ENCODE data around the gene FRMPD1.

FRMPD1 gene

DNA sequence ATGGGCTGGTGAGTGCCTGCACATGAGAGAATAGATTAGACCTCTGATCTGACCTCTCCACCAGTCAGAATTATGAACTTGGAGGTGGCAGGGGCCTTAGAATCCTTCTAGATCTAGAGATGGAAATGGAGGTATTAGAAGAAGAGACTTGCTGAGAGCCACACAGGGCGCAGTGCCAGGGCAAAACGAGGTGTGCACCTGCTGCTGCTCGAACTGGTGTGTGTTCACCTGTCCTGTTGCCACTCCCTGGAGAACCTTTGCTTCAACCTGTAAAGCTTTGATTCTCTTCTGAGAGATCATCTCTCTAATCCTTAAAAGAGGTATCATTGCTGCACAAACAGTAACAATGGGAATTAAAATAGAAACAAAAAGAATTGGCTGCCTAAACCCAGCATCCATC is 24.9 kb downstream of the FRMPD1 start:
- DNase-seq, result no peak
- Histone ChIP-seq H3K9me3 (ENCODE audit: control insufficient read depth, low read length) (no peaks in the 10 kb centered on the region), H3K27me3 (replicated peaks; ENCODE audit: control insufficient read depth, insufficient read depth, low read length, poor library complexity, severe bottlenecking) (no peaks in the 10 kb centered on the region), H3K4me3 (ENCODE audit: insufficient read depth, low read depth, low read length, poor library complexity, severe bottlenecking) (no peak overlapping the region), H3K27ac (ENCODE audit: insufficient read depth, low read length, poor library complexity, severe bottlenecking) (no peak overlapping the region), H3K4me1 (ENCODE audit: control insufficient read depth, insufficient read depth, low read length, poor library complexity, severe bottlenecking) (no peaks in the 10 kb centered on the region), H3K36me3 (ENCODE audit: control insufficient read depth, insufficient read depth, low read length) (no peaks in the 10 kb centered on the region)

DNA sequence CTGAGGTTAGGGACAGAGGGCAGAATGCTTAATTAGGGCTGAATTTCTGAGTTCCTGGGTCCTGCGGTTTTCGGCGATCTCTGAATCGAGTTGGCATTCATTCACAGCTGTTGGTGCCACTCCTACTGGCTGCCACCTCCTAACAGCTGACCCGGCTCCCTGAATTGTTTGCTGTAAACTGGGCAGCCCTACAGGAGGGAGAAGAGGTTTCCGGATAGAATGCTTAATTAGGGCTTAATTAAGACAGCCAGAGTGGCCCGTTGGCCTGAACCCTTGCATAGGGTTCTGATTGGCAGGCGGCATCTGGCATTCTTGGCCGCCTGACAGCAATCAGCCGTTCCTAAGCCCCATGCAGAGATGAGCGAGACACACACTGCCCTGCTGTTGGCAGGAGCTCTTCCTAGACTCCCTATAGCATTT is 25.7 kb downstream of the FRMPD1 start:
- no peaks in the 10 kb centered on the region for H3K27me3 ChIP-seq (replicated peaks; ENCODE audit: control insufficient read depth, insufficient read depth, low read length, poor library complexity, severe bottlenecking)
- H3K4me3 ChIP-seq (ENCODE audit: insufficient read depth, low read depth, low read length, poor library complexity, severe bottlenecking), result no peak overlapping the region
- no peak overlapping the region for H3K27ac ChIP-seq (ENCODE audit: insufficient read depth, low read length, poor library complexity, severe bottlenecking)
- H3K4me1 ChIP-seq (ENCODE audit: control insufficient read depth, insufficient read depth, low read length, poor library complexity, severe bottlenecking), result no peaks in the 10 kb centered on the region
- no peak for DNase-seq
- H3K36me3 ChIP-seq (ENCODE audit: control insufficient read depth, insufficient read depth, low read length), result no peaks in the 10 kb centered on the region
- no peaks in the 10 kb centered on the region for H3K9me3 ChIP-seq (ENCODE audit: control insufficient read depth, low read length)

GRCh38 chr9:37677435-37677834 is 26.7 kb downstream of the FRMPD1 start:
- Histone ChIP-seq H3K27me3 (replicated peaks; ENCODE audit: control insufficient read depth, insufficient read depth, low read length, poor library complexity, severe bottlenecking) (no peaks in the 10 kb centered on the region), H3K27ac (ENCODE audit: insufficient read depth, low read length, poor library complexity, severe bottlenecking) (no peak overlapping the region), H3K4me3 (ENCODE audit: insufficient read depth, low read depth, low read length, poor library complexity, severe bottlenecking) (no peak overlapping the region), H3K4me1 (ENCODE audit: control insufficient read depth, insufficient read depth, low read length, poor library complexity, severe bottlenecking) (no peaks in the 10 kb centered on the region), H3K9me3 (ENCODE audit: control insufficient read depth, low read length) (no peaks in the 10 kb centered on the region), H3K36me3 (ENCODE audit: control insufficient read depth, insufficient read depth, low read length) (no peaks in the 10 kb centered on the region)
- no peak for DNase-seq

DNA sequence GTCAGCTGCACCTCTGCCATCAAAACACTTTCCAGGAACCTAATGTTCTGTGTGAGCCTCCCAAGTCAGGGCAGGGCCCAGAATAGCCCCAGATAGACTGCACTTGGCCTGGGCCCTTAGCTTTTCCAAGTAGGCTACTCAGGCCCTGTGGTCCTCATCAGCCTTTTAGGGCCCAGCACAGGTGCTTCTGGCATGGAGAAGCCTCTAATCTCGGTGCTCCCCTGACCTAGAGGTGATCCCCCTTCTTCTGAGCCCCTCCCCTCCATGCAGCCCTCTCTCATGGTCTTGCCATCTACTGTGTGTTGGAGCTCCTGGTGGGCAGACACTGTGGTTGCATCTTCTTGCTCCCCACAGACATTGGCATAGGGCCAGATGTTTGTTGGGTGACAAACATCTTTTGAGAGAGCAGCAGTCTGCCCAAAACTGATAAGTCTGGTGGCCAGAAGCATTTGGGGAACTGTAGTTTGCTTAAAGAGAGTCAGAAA is 28.1 kb downstream of the FRMPD1 start:
- Histone ChIP-seq H3K27me3 (replicated peaks; ENCODE audit: control insufficient read depth, insufficient read depth, low read length, poor library complexity, severe bottlenecking) (no peaks in the 10 kb centered on the region), H3K9me3 (ENCODE audit: control insufficient read depth, low read length) (no peaks in the 10 kb centered on the region), H3K4me1 (ENCODE audit: control insufficient read depth, insufficient read depth, low read length, poor library complexity, severe bottlenecking) (no peaks in the 10 kb centered on the region), H3K27ac (ENCODE audit: insufficient read depth, low read length, poor library complexity, severe bottlenecking) (no peak overlapping the region), H3K36me3 (ENCODE audit: control insufficient read depth, insufficient read depth, low read length) (no peaks in the 10 kb centered on the region), H3K4me3 (ENCODE audit: insufficient read depth, low read depth, low read length, poor library complexity, severe bottlenecking) (no peak overlapping the region)
- DNase-seq, result no peak

GRCh38 chr9:37679649-37680402 is 29.1 kb downstream of the FRMPD1 start:
- Histone ChIP-seq H3K9me3 (ENCODE audit: control insufficient read depth, low read length) (no peaks in the 10 kb centered on the region), H3K27me3 (replicated peaks; ENCODE audit: control insufficient read depth, insufficient read depth, low read length, poor library complexity, severe bottlenecking) (no peaks in the 10 kb centered on the region), H3K4me1 (ENCODE audit: control insufficient read depth, insufficient read depth, low read length, poor library complexity, severe bottlenecking) (no peaks in the 10 kb centered on the region), H3K27ac (ENCODE audit: insufficient read depth, low read length, poor library complexity, severe bottlenecking) (no peak overlapping the region), H3K36me3 (ENCODE audit: control insufficient read depth, insufficient read depth, low read length) (no peaks in the 10 kb centered on the region), H3K4me3 (ENCODE audit: insufficient read depth, low read depth, low read length, poor library complexity, severe bottlenecking) (no peak overlapping the region)
- no peak for DNase-seq

GRCh38 chr9:37682951-37683350 is 32.2 kb downstream of the FRMPD1 start:
- Histone ChIP-seq H3K27me3 (replicated peaks; ENCODE audit: control insufficient read depth, insufficient read depth, low read length, poor library complexity, severe bottlenecking) (no peaks in the 10 kb centered on the region), H3K4me3 (ENCODE audit: insufficient read depth, low read depth, low read length, poor library complexity, severe bottlenecking) (no peak overlapping the region), H3K36me3 (ENCODE audit: control insufficient read depth, insufficient read depth, low read length) (no peaks in the 10 kb centered on the region), H3K9me3 (ENCODE audit: control insufficient read depth, low read length) (no peaks in the 10 kb centered on the region), H3K27ac (ENCODE audit: insufficient read depth, low read length, poor library complexity, severe bottlenecking) (no peak overlapping the region), H3K4me1 (ENCODE audit: control insufficient read depth, insufficient read depth, low read length, poor library complexity, severe bottlenecking) (no peaks in the 10 kb centered on the region)
- no peak for DNase-seq

- Histone ChIP-seq H3K27me3 (replicated peaks; ENCODE audit: control insufficient read depth, insufficient read depth, low read length, poor library complexity, severe bottlenecking) (no peaks in the 10 kb centered on the region), H3K36me3 (ENCODE audit: control insufficient read depth, insufficient read depth, low read length) (no peaks in the 10 kb centered on the region), H3K4me1 (ENCODE audit: control insufficient read depth, insufficient read depth, low read length, poor library complexity, severe bottlenecking) (no peaks in the 10 kb centered on the region), H3K4me3 (ENCODE audit: insufficient read depth, low read depth, low read length, poor library complexity, severe bottlenecking) (no peak overlapping the region), H3K27ac (ENCODE audit: insufficient read depth, low read length, poor library complexity, severe bottlenecking) (no peak overlapping the region), H3K9me3 (ENCODE audit: control insufficient read depth, low read length) (no peaks in the 10 kb centered on the region)
- DNase-seq, result no peak
Observed at GRCh38 chr9:37683531-37684371, 33.0 kb downstream of the FRMPD1 start.

GRCh38 chr9:37692622-37693221 is 42.0 kb downstream of the FRMPD1 start:
- peaks cover 5% of the 10 kb centered on the region for H3K27me3 ChIP-seq (replicated peaks; ENCODE audit: control insufficient read depth, insufficient read depth, low read length, poor library complexity, severe bottlenecking)
- no peaks in the 10 kb centered on the region for H3K4me1 ChIP-seq (ENCODE audit: control insufficient read depth, insufficient read depth, low read length, poor library complexity, severe bottlenecking)
- H3K4me3 ChIP-seq (ENCODE audit: insufficient read depth, low read depth, low read length, poor library complexity, severe bottlenecking), result no peak overlapping the region
- H3K27ac ChIP-seq (ENCODE audit: insufficient read depth, low read length, poor library complexity, severe bottlenecking), result no peak overlapping the region
- DNase-seq, result no peak
- H3K36me3 ChIP-seq (ENCODE audit: control insufficient read depth, insufficient read depth, low read length), result no peaks in the 10 kb centered on the region
- no peaks in the 10 kb centered on the region for H3K9me3 ChIP-seq (ENCODE audit: control insufficient read depth, low read length)

GRCh38 chr9:37693260-37693659 is 42.5 kb downstream of the FRMPD1 start:
- Histone ChIP-seq H3K4me3 (ENCODE audit: insufficient read depth, low read depth, low read length, poor library complexity, severe bottlenecking) (no peak overlapping the region), H3K27me3 (replicated peaks; ENCODE audit: control insufficient read depth, insufficient read depth, low read length, poor library complexity, severe bottlenecking) (peaks cover 5% of the 10 kb centered on the region), H3K36me3 (ENCODE audit: control insufficient read depth, insufficient read depth, low read length) (no peaks in the 10 kb centered on the region), H3K27ac (ENCODE audit: insufficient read depth, low read length, poor library complexity, severe bottlenecking) (no peak overlapping the region), H3K9me3 (ENCODE audit: control insufficient read depth, low read length) (no peaks in the 10 kb centered on the region), H3K4me1 (ENCODE audit: control insufficient read depth, insufficient read depth, low read length, poor library complexity, severe bottlenecking) (no peaks in the 10 kb centered on the region)
- no peak for DNase-seq

DNA sequence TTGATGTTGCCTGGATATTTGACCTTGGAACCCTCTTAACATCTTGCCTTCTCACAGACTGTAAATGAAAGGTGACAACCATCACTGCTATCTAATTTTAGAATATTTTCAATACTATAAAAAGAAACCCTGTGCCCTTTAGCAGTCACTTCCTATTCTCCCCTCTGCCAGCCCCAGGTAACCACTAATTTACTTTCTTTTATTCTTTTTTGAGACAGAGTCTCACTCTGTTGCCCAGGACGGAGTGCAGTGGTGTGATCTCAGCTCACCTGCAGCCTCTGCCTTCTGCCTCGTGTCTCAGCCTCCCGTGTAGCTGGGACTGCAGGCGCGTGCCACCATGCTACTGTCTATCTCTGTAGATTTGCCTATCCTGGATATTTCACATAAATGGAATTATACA is 43.6 kb downstream of the FRMPD1 start:
- H3K36me3 ChIP-seq (ENCODE audit: control insufficient read depth, insufficient read depth, low read length), result no peaks in the 10 kb centered on the region
- no peak overlapping the region for H3K27ac ChIP-seq (ENCODE audit: insufficient read depth, low read length, poor library complexity, severe bottlenecking)
- peaks cover 5% of the 10 kb centered on the region for H3K27me3 ChIP-seq (replicated peaks; ENCODE audit: control insufficient read depth, insufficient read depth, low read length, poor library complexity, severe bottlenecking)
- no peaks in the 10 kb centered on the region for H3K4me1 ChIP-seq (ENCODE audit: control insufficient read depth, insufficient read depth, low read length, poor library complexity, severe bottlenecking)
- H3K9me3 ChIP-seq (ENCODE audit: control insufficient read depth, low read length), result no peaks in the 10 kb centered on the region
- no peak for DNase-seq
- H3K4me3 ChIP-seq (ENCODE audit: insufficient read depth, low read depth, low read length, poor library complexity, severe bottlenecking), result no peak overlapping the region

Measured in effector memory CD4-positive, alpha-beta T cell (primary cell).